ENCODE measurements around the gene LRP1B. TPM values are rescaled to one million over a fixed set of nuclear protein-coding genes. Genes with fewer than 3 reads are reported as not detected.

Gene LRP1B
- total RNA-seq, 1 donor from 2014 or later = 0.20 TPM

GRCh38 chr2:140851258-140851981 is 1279.4 kb downstream of the LRP1B start:
- DNase-seq (ENCODE audit: low read depth, low spot score) = no peak

- no peak for DNase-seq (ENCODE audit: low read depth, low spot score)
These were observed 1287.6 kb downstream of the LRP1B start for GRCh38 chr2:140843186-140843585.

DNA sequence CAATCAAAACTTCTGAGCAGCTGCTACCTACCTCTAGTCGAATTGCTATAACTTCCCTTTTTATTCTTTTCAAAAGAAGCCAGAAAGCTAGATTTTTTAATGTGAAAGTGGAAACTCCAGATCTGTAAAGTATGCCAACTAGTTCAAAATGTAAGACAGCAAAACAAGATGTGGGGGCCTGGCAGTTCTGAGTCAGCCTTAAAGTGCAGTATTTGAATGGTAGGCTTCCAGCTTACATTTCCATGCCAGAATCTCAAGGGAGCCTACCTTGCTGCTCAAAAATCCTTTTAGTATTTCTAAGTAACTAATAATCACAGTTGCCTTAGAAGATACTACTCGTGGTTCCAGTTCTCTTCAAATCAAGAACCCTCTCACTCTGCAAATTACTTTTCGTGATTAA is 1288.7 kb downstream of the LRP1B start:
- no peak for DNase-seq (ENCODE audit: low read depth, low spot score)

GRCh38 chr2:140841141-140841540 is 1289.7 kb downstream of the LRP1B start:
- DNase-seq (ENCODE audit: low read depth, low spot score) = no peak

DNA sequence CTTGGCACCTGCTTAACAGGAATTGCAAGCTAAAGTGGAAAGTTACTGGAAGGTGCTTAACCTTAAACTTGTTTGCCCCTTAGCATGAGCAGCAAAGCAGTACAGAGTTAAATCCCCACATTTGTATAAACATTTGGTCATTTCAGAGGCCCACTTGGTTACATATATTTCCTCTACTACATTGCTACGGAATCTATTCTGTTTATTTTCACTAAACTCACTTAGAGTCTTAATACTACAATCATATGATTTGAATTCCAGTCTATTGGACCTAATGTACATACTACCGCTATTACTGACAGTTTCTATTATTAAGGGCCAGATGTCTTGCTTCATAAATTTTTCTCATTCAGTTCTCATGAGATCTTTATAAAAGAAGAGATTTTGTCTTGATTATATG is 1294.0 kb downstream of the LRP1B start:
- no peak for DNase-seq (ENCODE audit: low read depth, low spot score)

DNA sequence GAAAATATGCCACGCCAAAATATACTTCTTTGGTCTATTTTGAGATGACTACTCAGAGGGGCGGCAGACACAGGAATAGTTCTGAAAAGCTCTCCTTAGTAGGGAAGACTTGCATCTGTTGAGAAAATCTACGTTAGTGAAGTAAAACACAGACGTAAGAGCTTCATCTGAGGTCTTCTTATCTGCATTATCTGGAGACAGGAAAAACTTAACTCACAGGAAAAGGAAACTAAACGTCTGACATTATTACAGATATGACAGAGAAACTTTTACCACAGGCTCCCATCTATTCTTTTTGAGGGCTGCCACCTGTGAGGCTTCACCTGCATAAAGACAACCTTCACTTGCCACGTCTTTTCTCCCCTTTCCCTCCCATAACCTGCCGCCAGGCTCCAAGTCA is 1295.7 kb downstream of the LRP1B start:
- no peak for DNase-seq (ENCODE audit: low read depth, low spot score)

DNA sequence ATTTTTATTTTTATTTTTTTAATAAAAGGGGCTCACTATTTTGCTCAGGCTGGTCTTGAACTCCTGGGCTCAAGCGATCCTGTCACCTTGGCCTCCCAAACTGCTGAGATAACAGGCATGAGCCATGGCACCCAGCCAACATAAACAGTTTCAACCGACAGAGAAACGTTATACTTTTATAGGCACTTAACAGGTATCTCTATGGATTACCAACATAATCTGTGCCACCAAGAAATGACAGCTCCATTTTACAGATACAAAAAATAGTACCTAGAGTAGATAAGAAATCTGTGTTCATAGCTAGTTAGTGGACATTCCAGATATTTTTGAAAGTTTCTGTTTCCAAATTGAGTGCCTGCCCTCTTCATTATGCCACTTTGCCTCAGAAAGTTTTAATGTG is 1316.7 kb downstream of the LRP1B start:
- no peak for DNase-seq (ENCODE audit: low read depth, low spot score)

- no peak for DNase-seq (ENCODE audit: low read depth, low spot score)
These were observed 1322.0 kb downstream of the LRP1B start for GRCh38 chr2:140808820-140809219.

GRCh38 chr2:140808211-140808610 is 1322.6 kb downstream of the LRP1B start:
- no peak for DNase-seq (ENCODE audit: low read depth, low spot score)

GRCh38 chr2:140804700-140805260 is 1326.0 kb downstream of the LRP1B start:
- DNase-seq (ENCODE audit: low read depth, low spot score) = no peak

- DNase-seq (ENCODE audit: low read depth, low spot score) = no peak
These were observed 1329.5 kb downstream of the LRP1B start for GRCh38 chr2:140801311-140801710.

GRCh38 chr2:140797718-140798117 is 1333.1 kb downstream of the LRP1B start:
- no peak for DNase-seq (ENCODE audit: low read depth, low spot score)

DNA sequence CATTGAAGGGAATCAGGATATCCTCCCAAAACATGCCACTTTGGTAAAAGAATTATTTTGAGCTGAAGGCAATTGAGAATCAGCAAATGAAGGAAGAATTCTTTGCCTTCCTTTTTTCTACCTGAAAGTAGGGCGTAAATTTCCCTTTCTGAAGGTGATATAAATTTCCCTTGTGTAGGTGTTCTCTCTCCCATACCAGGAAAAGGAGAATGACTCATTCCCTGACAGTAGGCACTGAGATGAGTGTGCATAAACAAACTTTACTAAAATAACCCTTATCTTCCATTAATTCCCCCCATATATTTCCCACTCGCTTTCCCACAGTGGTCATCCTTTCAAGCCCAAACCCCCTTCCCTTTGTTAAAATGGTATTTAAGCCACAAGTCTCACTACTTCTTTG is 1339.0 kb downstream of the LRP1B start:
- no peak for DNase-seq (ENCODE audit: low read depth, low spot score)

DNA sequence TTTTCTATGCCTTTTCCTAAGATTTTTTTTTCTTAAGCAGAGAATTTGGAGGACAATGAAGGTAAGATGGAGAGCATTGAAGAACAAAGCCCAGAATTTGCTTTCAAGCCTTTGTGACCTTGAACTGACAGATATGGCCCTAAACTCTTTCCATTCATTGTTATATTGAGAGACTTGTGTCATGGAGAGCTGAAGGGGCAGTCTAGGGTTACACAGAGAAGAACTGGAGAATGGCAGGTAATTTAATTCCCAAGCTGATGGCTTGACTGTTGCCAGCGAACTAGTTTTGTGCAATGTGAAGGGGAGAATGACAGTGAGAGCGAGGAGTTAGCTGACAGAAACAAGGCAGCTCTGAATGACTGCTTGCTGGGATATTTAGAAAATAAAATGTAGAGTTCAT is 1344.2 kb downstream of the LRP1B start:
- no peak for DNase-seq (ENCODE audit: low read depth, low spot score)

- no peak for DNase-seq (ENCODE audit: low read depth, low spot score)
These were observed 1355.4 kb downstream of the LRP1B start for GRCh38 chr2:140775411-140775810.

DNA sequence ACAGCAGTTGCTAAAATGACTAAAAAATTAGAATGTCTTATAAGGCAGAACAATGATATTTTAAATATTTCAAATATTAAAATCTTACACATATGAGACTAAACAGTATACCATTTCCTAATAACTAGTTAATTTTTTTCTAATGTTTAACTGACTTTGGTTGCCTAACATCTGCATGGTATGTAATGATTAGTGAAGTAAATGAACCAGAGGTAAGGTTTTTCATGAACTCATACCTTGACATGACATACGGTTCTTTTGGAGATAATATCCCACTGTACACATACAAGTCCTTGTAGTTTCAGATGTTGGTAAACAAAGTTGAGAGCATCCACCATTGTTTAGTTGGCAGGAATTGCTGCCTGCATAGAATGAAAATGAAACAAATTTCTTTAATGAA is 1360.2 kb downstream of the LRP1B start:
- no peak for DNase-seq (ENCODE audit: low read depth, low spot score)

GRCh38 chr2:140761807-140762206 is 1369.0 kb downstream of the LRP1B start:
- no peak for DNase-seq (ENCODE audit: low read depth, low spot score)

DNA sequence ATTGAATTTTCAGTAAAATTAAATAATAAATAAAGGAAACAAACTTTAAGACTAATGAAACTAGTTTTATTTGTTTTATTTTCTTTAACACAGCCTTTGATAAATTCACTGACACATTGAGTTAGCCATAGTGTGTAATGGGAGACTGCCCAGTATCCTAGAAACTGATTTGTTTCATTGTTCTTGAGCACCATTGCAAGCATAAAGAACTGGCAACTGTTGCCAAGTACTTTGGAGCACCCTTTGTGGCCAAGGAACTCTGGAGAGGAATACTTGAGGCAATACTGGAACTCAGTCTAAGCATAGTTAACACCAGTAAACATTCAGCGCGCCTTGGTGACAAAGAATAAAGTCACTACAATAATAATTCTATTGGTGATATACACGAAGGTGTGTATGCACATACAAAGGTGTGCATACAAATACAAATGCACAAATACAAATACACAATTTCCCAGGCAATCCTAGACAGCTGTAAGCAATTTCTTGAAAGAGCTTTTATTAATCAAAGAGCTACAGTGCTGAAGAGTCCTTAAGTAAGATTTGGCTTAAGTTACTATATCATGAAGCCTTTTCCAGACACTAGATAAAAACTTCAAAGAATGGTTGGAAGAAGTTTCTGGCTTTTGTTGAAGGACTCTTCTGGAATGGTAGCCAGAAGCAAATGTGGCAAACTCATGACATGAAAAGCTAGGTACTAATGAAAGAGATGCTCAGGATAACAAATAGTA is 1371.2 kb downstream of the LRP1B start:
- no peak for DNase-seq (ENCODE audit: low read depth, low spot score)

DNA sequence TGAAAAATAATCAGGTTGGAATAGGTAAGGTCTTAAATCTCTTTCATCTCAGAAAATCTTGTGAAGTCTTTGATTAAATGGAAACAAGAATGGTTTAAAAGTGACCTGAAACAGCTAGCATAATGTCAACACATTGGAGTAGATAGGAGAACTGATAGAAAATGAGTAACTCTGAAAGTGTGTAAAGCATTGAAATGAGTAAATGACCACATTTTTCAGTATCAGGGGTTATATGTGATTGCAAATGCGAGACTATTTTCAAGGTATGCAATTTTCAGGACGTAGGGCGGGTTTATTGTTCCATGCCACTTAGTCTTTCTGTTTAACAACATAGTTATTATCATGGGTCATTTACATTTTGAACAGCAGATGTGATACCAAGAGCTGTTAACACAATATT is 1383.2 kb downstream of the LRP1B start:
- DNase-seq (ENCODE audit: low read depth, low spot score) = no peak

DNA sequence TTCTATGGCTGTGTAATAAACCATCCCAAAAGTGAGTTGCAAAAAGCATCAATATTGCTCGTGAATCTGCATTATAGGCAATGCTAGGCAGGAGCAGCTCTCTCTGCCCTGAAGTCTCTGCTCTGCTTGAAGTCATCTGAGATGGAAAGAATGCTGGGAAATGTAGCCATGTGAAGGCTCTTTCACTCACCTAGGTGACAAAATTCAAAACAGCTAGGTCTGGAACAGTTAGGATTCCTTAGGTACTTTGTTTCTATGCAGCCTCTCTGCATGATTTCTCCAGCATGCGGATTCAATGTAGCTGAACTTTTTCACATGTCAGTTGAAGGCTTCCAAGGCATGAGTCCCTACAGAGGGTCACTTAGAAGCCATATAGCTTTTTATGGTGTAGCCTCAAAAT is 1383.7 kb downstream of the LRP1B start:
- no peak for DNase-seq (ENCODE audit: low read depth, low spot score)

- no peak for DNase-seq (ENCODE audit: low read depth, low spot score)
These were observed 1386.4 kb downstream of the LRP1B start for GRCh38 chr2:140744379-140744778.

DNA sequence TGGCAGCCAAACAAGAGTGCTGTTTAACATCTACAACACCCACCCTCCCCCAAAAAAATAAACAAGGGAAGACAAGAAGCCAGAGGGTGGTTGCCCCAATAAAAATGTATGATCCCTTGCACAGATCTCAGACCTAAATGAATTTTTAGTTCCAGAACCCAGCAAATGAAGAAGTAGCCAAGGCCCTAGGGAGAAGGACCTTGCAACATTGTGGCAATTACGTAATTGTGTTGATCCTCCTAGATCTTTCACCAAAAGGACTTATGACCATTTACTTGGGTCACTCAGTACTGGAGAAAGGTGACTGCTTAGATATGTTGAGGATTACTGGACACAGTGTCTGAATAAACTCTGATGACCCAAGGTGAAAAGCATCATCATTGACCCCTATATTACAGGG is 1393.8 kb downstream of the LRP1B start:
- no peak for DNase-seq (ENCODE audit: low read depth, low spot score)

GRCh38 chr2:140734992-140735391 is 1395.8 kb downstream of the LRP1B start:
- DNase-seq (ENCODE audit: low read depth, low spot score) = no peak
